ENCODE data around the gene SERPINB6. TPM values are rescaled to one million over a fixed set of nuclear protein-coding genes. Genes with fewer than 3 reads are reported as not detected.

SERPINB6 gene
- total RNA-seq, 1 donor from 2014 or later, result 186 TPM

GRCh38 chr6:2993755-2994317, 22.5 kb upstream of the SERPINB6 start:
- no peak for TF ChIP-seq CTCF (IDR thresholded peaks at IDR 0.05; ENCODE audit: unreplicated experiment)

GRCh38 chr6:2992330-2992979, 21.1 kb upstream of the SERPINB6 start:
- Mint-ChIP-seq H3K4me1 (ENCODE audit: unreplicated experiment) (peaks cover 27% of the 10 kb centered on the region), H3K4me3 (ENCODE audit: unreplicated experiment) (no peak overlapping the region), H3K27ac (ENCODE audit: unreplicated experiment) (no peak overlapping the region), H3K27me3 (ENCODE audit: unreplicated experiment) (peaks cover 15% of the 10 kb centered on the region), H3K9me3 (ENCODE audit: unreplicated experiment) (no peaks in the 10 kb centered on the region), H3K36me3 (ENCODE audit: low read depth, unreplicated experiment) (peaks cover 6% of the 10 kb centered on the region)
- no peak for DNase-seq (ENCODE audit: low spot score)
- TF ChIP-seq CTCF (IDR thresholded peaks at IDR 0.05; ENCODE audit: unreplicated experiment), result no peak

More at GRCh38 chr6:2993755-2994317, 22.5 kb upstream of the SERPINB6 start:
- peaks cover 6% of the 10 kb centered on the region for H3K27me3 Mint-ChIP-seq (ENCODE audit: unreplicated experiment)
- DNase-seq (ENCODE audit: low spot score), result no peak
- no peaks in the 10 kb centered on the region for H3K36me3 Mint-ChIP-seq (ENCODE audit: low read depth, unreplicated experiment)
- H3K4me1 Mint-ChIP-seq (ENCODE audit: unreplicated experiment), result peaks cover 22% of the 10 kb centered on the region
- H3K9me3 Mint-ChIP-seq (ENCODE audit: unreplicated experiment), result no peaks in the 10 kb centered on the region
- H3K4me3 Mint-ChIP-seq (ENCODE audit: unreplicated experiment), result no peak overlapping the region
- H3K27ac Mint-ChIP-seq (ENCODE audit: unreplicated experiment), result no peak overlapping the region

GRCh38 chr6:2990932-2991506, 19.7 kb upstream of the SERPINB6 start:
- Mint-ChIP-seq H3K4me1 (ENCODE audit: unreplicated experiment) (peaks cover 35% of the 10 kb centered on the region), H3K4me3 (ENCODE audit: unreplicated experiment) (peak overlapping the region; percentile 97)

GRCh38 chr6:2990248-2990931, 19.0 kb upstream of the SERPINB6 start:
- no peak for TF ChIP-seq CTCF (IDR thresholded peaks at IDR 0.05; ENCODE audit: unreplicated experiment)
- H3K36me3 Mint-ChIP-seq (ENCODE audit: low read depth, unreplicated experiment), result peaks cover 6% of the 10 kb centered on the region
- DNase-seq (ENCODE audit: low spot score), result peak; percentile 37

More at GRCh38 chr6:2990932-2991506, 19.7 kb upstream of the SERPINB6 start:
- no peak for DNase-seq (ENCODE audit: low spot score)
- no peaks in the 10 kb centered on the region for H3K9me3 Mint-ChIP-seq (ENCODE audit: unreplicated experiment)
- peak overlapping the region; percentile 100 for H3K27ac Mint-ChIP-seq (ENCODE audit: unreplicated experiment)
- peaks cover 15% of the 10 kb centered on the region for H3K27me3 Mint-ChIP-seq (ENCODE audit: unreplicated experiment)
- H3K36me3 Mint-ChIP-seq (ENCODE audit: low read depth, unreplicated experiment), result peaks cover 6% of the 10 kb centered on the region
- TF ChIP-seq CTCF (IDR thresholded peaks at IDR 0.05; ENCODE audit: unreplicated experiment), result no peak

More at GRCh38 chr6:2990248-2990931, 19.0 kb upstream of the SERPINB6 start:
- Mint-ChIP-seq H3K4me3 (ENCODE audit: unreplicated experiment) (peak overlapping the region; percentile 97), H3K27me3 (ENCODE audit: unreplicated experiment) (peaks cover 15% of the 10 kb centered on the region), H3K4me1 (ENCODE audit: unreplicated experiment) (peaks cover 38% of the 10 kb centered on the region), H3K9me3 (ENCODE audit: unreplicated experiment) (no peaks in the 10 kb centered on the region), H3K27ac (ENCODE audit: unreplicated experiment) (peak overlapping the region; percentile 100)
